ENCODE results near the gene KPNB1.

Gene KPNB1

GRCh38 chr17:47708312-47708863 is 58.7 kb downstream of the KPNB1 start:
- no peak for TF ChIP-seq CTCF (conservative IDR thresholded peaks at IDR 0.05; ENCODE audit: low read depth, low read length)
- Histone ChIP-seq H3K27me3 (ENCODE audit: insufficient read depth, low read depth) (no peaks in the 10 kb centered on the region; the same call in 1 of the 2 replicates), H4K20me1 (ENCODE audit: insufficient read depth) (no peaks in the 10 kb centered on the region), H3K4me2 (no peak overlapping the region), H3K79me2 (ENCODE audit: insufficient read depth, low read depth) (no peaks in the 10 kb centered on the region), H2AFZ (ENCODE audit: low read depth) (no peak overlapping the region), H3K4me1 (ENCODE audit: low read depth, poor library complexity, severe bottlenecking) (peaks cover 28% of the 10 kb centered on the region), H3K27ac (no peak overlapping the region), H3K36me3 (ENCODE audit: insufficient read depth) (no peaks in the 10 kb centered on the region), H3K9ac (no peak overlapping the region), H3K4me3 (IDR thresholded peaks at IDR 0.05; ENCODE audit: insufficient read depth, low read depth, low read length) (no peak overlapping the region)

- Histone ChIP-seq H3K36me3 (ENCODE audit: insufficient read depth) (no peaks in the 10 kb centered on the region), H3K79me2 (ENCODE audit: insufficient read depth, low read depth) (no peaks in the 10 kb centered on the region), H3K4me2 (no peak overlapping the region), H3K27me3 (ENCODE audit: insufficient read depth, low read depth) (no peaks in the 10 kb centered on the region; the same call in 1 of the 2 replicates), H4K20me1 (ENCODE audit: insufficient read depth) (no peaks in the 10 kb centered on the region), H3K4me1 (ENCODE audit: low read depth, poor library complexity, severe bottlenecking) (peaks cover 28% of the 10 kb centered on the region), H3K27ac (no peak overlapping the region), H2AFZ (ENCODE audit: low read depth) (no peak overlapping the region), H3K9ac (no peak overlapping the region), H3K4me3 (IDR thresholded peaks at IDR 0.05; ENCODE audit: insufficient read depth, low read depth, low read length) (no peak overlapping the region)
- TF ChIP-seq CTCF (conservative IDR thresholded peaks at IDR 0.05; ENCODE audit: low read depth, low read length): no peak
These were observed 59.3 kb downstream of the KPNB1 start for GRCh38 chr17:47708864-47709541.

- no peaks in the 10 kb centered on the region for H3K36me3 ChIP-seq (ENCODE audit: insufficient read depth)
- H4K20me1 ChIP-seq (ENCODE audit: insufficient read depth): no peaks in the 10 kb centered on the region
- no peaks in the 10 kb centered on the region; the same call in 1 of the 2 replicates for H3K27me3 ChIP-seq (ENCODE audit: insufficient read depth, low read depth)
- H3K4me1 ChIP-seq (ENCODE audit: low read depth, poor library complexity, severe bottlenecking): peaks cover 28% of the 10 kb centered on the region
- no peak overlapping the region for H3K9ac ChIP-seq
- H2AFZ ChIP-seq (ENCODE audit: low read depth): no peak overlapping the region
- no peak overlapping the region for H3K27ac ChIP-seq
- no peaks in the 10 kb centered on the region for H3K79me2 ChIP-seq (ENCODE audit: insufficient read depth, low read depth)
- no peak overlapping the region for H3K4me2 ChIP-seq
- no peak for TF ChIP-seq CTCF (conservative IDR thresholded peaks at IDR 0.05; ENCODE audit: low read depth, low read length)
- no peak overlapping the region for H3K4me3 ChIP-seq (IDR thresholded peaks at IDR 0.05; ENCODE audit: insufficient read depth, low read depth, low read length)
These were observed 59.9 kb downstream of the KPNB1 start for GRCh38 chr17:47709594-47709993.

- no peak overlapping the region for H2AFZ ChIP-seq (ENCODE audit: low read depth)
- no peaks in the 10 kb centered on the region for H3K36me3 ChIP-seq (ENCODE audit: insufficient read depth)
- H3K4me3 ChIP-seq (IDR thresholded peaks at IDR 0.05; ENCODE audit: insufficient read depth, low read depth, low read length): no peak overlapping the region
- no peak overlapping the region for H3K4me2 ChIP-seq
- TF ChIP-seq CTCF (conservative IDR thresholded peaks at IDR 0.05; ENCODE audit: low read depth, low read length): no peak
- H3K27me3 ChIP-seq (ENCODE audit: insufficient read depth, low read depth): no peaks in the 10 kb centered on the region; the same call in 1 of the 2 replicates
- H3K4me1 ChIP-seq (ENCODE audit: low read depth, poor library complexity, severe bottlenecking): peaks cover 16% of the 10 kb centered on the region
- no peaks in the 10 kb centered on the region for H4K20me1 ChIP-seq (ENCODE audit: insufficient read depth)
- H3K9ac ChIP-seq: no peak overlapping the region
- H3K79me2 ChIP-seq (ENCODE audit: insufficient read depth, low read depth): no peaks in the 10 kb centered on the region
- H3K27ac ChIP-seq: no peak overlapping the region
These were observed 61.8 kb downstream of the KPNB1 start for GRCh38 chr17:47711366-47712099.

All from KMS-11 (cell line).